WTC11 (cell line): ENCODE data around the gene HOXC5. TPM values are rescaled to one million over a fixed set of nuclear protein-coding genes. Genes with fewer than 3 reads are reported as not detected.

ENCODE experiments used
- ATAC-seq: fragments of 200-7000 bp; cut with Tn5 transposase; 2 replicates; pipeline ENCODE4 v1.10.0; 2021; ENCODE audit warnings: mild to moderate bottlenecking, moderate library complexity
- CTCF ChIA-PET: fragments of 300-600 bp; sonication (Branson Sonifier 250); formaldehyde crosslinking; loops from one replicate; lab custom pipeline; 2021; ENCODE audit warnings: antibody characterized with exemption; lab: Charles Lee
- POLR2A ChIA-PET: fragments of 350-600 bp; sonication (Branson Sonifier 250); formaldehyde crosslinking; loops from one replicate; lab custom pipeline; 2021; ENCODE audit warnings: antibody characterized with exemption; lab: Charles Lee
- DNase-seq: peaks from one replicate; pipeline ENCODE4 v3.0.0; 2021; ENCODE audit warnings: low spot score
- H3K27ac Mint-ChIP-seq: 2 replicates; pipeline ENCODE4 v1.8.0; 2021; ENCODE audit warnings: mixed read lengths
- H3K27me3 Mint-ChIP-seq: 2 replicates; pipeline ENCODE4 v1.8.0; 2021; ENCODE audit warnings: low read depth, mild to moderate bottlenecking, moderate library complexity, mixed read lengths
- H3K36me3 Mint-ChIP-seq: 2 replicates; pipeline ENCODE4 v1.8.0; 2021; ENCODE audit warnings: mixed read lengths
- H3K4me1 Mint-ChIP-seq: 2 replicates; pipeline ENCODE4 v1.8.0; 2022; ENCODE audit warnings: mixed read lengths
- H3K4me3 Mint-ChIP-seq: 2 replicates; pipeline ENCODE4 v1.8.0; 2021; ENCODE audit warnings: mild to moderate bottlenecking, moderate library complexity, mixed read lengths
- H3K9me3 Mint-ChIP-seq: 2 replicates; pipeline ENCODE4 v1.8.0; 2021; ENCODE audit warnings: mixed read lengths
- HMGXB4 ChIP-seq: sonication (generic); formaldehyde crosslinking; IDR thresholded peaks from 2 replicates; pipeline ENCODE4 v1.8.1; 2023; ENCODE audit warnings: mild to moderate bottlenecking, moderate library complexity, missing genetic modification reagents
- MXD4 ChIP-seq: fragments of 250-450 bp; sonication (Bioruptor Pico); IDR thresholded peaks from 2 replicates; pipeline ENCODE4 v1.8.0; 2021; ENCODE audit warnings: mild to moderate bottlenecking, moderate library complexity, borderline replicate concordance
- NFE2L1 ChIP-seq: sonication (generic); formaldehyde crosslinking; IDR thresholded peaks from 2 replicates; pipeline ENCODE4 v1.8.1; 2023; ENCODE audit warnings: missing genetic modification reagents
- SMAD3 ChIP-seq: sonication (generic); formaldehyde crosslinking; IDR thresholded peaks from 2 replicates; pipeline ENCODE4 v1.8.0; 2022; ENCODE audit warnings: missing genetic modification reagents, mild to moderate bottlenecking, borderline replicate concordance
- USF1 ChIP-seq: sonication (generic); formaldehyde crosslinking; IDR thresholded peaks from 2 replicates; pipeline ENCODE4 v1.8.0; 2022; ENCODE audit warnings: mild to moderate bottlenecking, missing genetic modification reagents
- ZNF671 ChIP-seq: fragments of 250-450 bp; sonication (Bioruptor Pico); IDR thresholded peaks from 2 replicates; pipeline ENCODE4 v1.8.0; 2021; ENCODE audit warnings: mild to moderate bottlenecking
- total RNA-seq: library from RNA; stranded (reverse); gene quantifications from 3 replicates; pipeline ENCODE4 v1.2.3, GENCODE V29; 2021
- TF ChIP-seq, protein P1 (sequence below): fragments of 250-450 bp; sonication (Bioruptor Pico); IDR thresholded peaks from 2 replicates; pipeline ENCODE4 v1.9.0; 2021; ENCODE audit warnings: mild to moderate bottlenecking, borderline replicate concordance
- TF ChIP-seq, protein P2 (sequence below): sonication (generic); formaldehyde crosslinking; IDR thresholded peaks from 2 replicates; pipeline ENCODE4 v1.8.0; 2023; ENCODE audit warnings: missing genetic modification reagents
- TF ChIP-seq, protein P3 (sequence below): fragments of 250-450 bp; sonication (Bioruptor Pico); IDR thresholded peaks from 2 replicates; pipeline ENCODE4 v1.8.0; 2021; ENCODE audit warnings: mild to moderate bottlenecking
- TF ChIP-seq, protein P4 (sequence below): sonication (generic); formaldehyde crosslinking; IDR thresholded peaks from 2 replicates; pipeline ENCODE4 v1.8.1; 2023; ENCODE audit warnings: mild to moderate bottlenecking, missing genetic modification reagents, moderate library complexity
- TF ChIP-seq, protein P5 (sequence below): fragments of 250-450 bp; sonication (Bioruptor Pico); conservative IDR thresholded peaks from 2 replicates; pipeline ENCODE4 v1.9.0; 2021; ENCODE audit warnings: mild to moderate bottlenecking
- TF ChIP-seq, protein P6 (sequence below): sonication (generic); formaldehyde crosslinking; IDR thresholded peaks from 2 replicates; pipeline ENCODE4 v1.8.0; 2022; ENCODE audit warnings: mild to moderate bottlenecking, missing genetic modification reagents

The HOXC5 gene
- total RNA-seq, 1 experiment from 2014 or later: not detected

GRCh38 chr12:54053003-54053750, 20.3 kb downstream of the HOXC5 start (continued):
- TF ChIP-seq, protein P1, sequence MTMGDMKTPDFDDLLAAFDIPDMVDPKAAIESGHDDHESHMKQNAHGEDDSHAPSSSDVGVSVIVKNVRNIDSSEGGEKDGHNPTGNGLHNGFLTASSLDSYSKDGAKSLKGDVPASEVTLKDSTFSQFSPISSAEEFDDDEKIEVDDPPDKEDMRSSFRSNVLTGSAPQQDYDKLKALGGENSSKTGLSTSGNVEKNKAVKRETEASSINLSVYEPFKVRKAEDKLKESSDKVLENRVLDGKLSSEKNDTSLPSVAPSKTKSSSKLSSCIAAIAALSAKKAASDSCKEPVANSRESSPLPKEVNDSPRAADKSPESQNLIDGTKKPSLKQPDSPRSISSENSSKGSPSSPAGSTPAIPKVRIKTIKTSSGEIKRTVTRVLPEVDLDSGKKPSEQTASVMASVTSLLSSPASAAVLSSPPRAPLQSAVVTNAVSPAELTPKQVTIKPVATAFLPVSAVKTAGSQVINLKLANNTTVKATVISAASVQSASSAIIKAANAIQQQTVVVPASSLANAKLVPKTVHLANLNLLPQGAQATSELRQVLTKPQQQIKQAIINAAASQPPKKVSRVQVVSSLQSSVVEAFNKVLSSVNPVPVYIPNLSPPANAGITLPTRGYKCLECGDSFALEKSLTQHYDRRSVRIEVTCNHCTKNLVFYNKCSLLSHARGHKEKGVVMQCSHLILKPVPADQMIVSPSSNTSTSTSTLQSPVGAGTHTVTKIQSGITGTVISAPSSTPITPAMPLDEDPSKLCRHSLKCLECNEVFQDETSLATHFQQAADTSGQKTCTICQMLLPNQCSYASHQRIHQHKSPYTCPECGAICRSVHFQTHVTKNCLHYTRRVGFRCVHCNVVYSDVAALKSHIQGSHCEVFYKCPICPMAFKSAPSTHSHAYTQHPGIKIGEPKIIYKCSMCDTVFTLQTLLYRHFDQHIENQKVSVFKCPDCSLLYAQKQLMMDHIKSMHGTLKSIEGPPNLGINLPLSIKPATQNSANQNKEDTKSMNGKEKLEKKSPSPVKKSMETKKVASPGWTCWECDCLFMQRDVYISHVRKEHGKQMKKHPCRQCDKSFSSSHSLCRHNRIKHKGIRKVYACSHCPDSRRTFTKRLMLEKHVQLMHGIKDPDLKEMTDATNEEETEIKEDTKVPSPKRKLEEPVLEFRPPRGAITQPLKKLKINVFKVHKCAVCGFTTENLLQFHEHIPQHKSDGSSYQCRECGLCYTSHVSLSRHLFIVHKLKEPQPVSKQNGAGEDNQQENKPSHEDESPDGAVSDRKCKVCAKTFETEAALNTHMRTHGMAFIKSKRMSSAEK: no peak
- TF ChIP-seq SMAD3 (CRISPR knock-in tag): no peak
- no peak for TF ChIP-seq MXD4 (CRISPR knock-in tag)
- TF ChIP-seq NFE2L1 (CRISPR knock-in tag): no peak
- TF ChIP-seq, protein P2, sequence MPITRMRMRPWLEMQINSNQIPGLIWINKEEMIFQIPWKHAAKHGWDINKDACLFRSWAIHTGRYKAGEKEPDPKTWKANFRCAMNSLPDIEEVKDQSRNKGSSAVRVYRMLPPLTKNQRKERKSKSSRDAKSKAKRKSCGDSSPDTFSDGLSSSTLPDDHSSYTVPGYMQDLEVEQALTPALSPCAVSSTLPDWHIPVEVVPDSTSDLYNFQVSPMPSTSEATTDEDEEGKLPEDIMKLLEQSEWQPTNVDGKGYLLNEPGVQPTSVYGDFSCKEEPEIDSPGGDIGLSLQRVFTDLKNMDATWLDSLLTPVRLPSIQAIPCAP (CRISPR knock-in tag): no peak
- TF ChIP-seq, protein P3, sequence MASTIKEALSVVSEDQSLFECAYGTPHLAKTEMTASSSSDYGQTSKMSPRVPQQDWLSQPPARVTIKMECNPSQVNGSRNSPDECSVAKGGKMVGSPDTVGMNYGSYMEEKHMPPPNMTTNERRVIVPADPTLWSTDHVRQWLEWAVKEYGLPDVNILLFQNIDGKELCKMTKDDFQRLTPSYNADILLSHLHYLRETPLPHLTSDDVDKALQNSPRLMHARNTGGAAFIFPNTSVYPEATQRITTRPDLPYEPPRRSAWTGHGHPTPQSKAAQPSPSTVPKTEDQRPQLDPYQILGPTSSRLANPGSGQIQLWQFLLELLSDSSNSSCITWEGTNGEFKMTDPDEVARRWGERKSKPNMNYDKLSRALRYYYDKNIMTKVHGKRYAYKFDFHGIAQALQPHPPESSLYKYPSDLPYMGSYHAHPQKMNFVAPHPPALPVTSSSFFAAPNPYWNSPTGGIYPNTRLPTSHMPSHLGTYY (CRISPR knock-in tag): no peak
- no peak for TF ChIP-seq HMGXB4 (CRISPR knock-in tag)

DNA sequence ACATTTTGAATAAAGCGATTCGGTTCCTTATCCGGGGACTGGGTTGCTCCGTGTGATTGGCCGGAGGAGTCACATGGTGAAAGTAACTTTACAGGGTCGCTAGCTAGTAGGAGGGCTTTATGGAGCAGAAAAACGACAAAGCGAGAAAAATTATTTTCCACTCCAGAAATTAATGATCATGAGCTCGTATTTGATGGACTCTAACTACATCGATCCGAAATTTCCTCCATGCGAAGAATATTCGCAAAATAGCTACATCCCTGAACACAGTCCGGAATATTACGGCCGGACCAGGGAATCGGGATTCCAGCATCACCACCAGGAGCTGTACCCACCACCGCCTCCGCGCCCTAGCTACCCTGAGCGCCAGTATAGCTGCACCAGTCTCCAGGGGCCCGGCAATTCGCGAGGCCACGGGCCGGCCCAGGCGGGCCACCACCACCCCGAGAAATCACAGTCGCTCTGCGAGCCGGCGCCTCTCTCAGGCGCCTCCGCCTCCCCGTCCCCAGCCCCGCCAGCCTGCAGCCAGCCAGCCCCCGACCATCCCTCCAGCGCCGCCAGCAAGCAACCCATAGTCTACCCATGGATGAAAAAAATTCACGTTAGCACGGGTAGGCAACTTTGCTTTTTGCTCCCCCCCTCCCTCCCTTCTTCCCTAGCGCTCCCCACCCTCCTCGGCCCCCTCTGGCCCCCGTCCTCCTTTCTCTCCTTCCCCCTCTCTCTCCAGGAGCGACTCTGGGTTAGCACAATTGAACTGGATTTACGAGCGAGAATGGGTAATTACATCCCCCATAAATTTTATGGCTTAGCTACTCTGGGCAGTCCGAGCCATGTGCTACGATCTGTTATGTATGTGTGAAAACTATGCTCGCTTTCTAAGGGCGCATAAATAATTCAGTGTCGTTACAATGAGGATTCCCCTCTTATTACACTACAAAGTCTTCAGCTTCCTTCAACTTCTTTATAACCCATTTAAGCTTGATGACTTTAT, 21.2 kb downstream of the HOXC5 start, which contains the start of gene HOXC4:
Gene HOXC4 (plus strand): TSS at position 85 of the 991 bp plus-strand sequence. CDS start 88 bp downstream, at position 173.
- Mint-ChIP-seq H3K27ac (no peak within 1 kb of the TSS), H3K4me3 (peak within 1 kb of the TSS; percentile 64), H3K36me3 (no peaks in the 10 kb centered on the region), H3K9me3 (no peaks in the 10 kb centered on the region), H3K4me1 (peaks cover 63% of the 10 kb centered on the region), H3K27me3 (peaks cover 100% of the 10 kb centered on the region)
- DNase-seq (peak; percentile 38), ATAC-seq (peak; percentile 29)
- POLR2A ChIA-PET: interaction anchor here (0.6 to 1.1 kb wide), 5 partner anchors 21 to 62 kb away, joined by 3 to 5 read pairs (median 3); no protein-coding TSS in a partner anchor
- CTCF ChIA-PET: interaction anchor here (0.5 to 3.0 kb wide), 12 partner anchors 20 to 297 kb away, joined by 3 to 24 read pairs (median 6); partner anchors contain the start of genes HOXC5 and SMUG1
- TF ChIP-seq, protein P4, sequence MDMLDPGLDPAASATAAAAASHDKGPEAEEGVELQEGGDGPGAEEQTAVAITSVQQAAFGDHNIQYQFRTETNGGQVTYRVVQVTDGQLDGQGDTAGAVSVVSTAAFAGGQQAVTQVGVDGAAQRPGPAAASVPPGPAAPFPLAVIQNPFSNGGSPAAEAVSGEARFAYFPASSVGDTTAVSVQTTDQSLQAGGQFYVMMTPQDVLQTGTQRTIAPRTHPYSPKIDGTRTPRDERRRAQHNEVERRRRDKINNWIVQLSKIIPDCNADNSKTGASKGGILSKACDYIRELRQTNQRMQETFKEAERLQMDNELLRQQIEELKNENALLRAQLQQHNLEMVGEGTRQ (CRISPR knock-in tag): peak; percentile 68
- no peak for TF ChIP-seq ZNF671
- peak; percentile 48; the same call in 1 of the 2 replicates for TF ChIP-seq USF1 (CRISPR knock-in tag)
- TF ChIP-seq, protein P5, sequence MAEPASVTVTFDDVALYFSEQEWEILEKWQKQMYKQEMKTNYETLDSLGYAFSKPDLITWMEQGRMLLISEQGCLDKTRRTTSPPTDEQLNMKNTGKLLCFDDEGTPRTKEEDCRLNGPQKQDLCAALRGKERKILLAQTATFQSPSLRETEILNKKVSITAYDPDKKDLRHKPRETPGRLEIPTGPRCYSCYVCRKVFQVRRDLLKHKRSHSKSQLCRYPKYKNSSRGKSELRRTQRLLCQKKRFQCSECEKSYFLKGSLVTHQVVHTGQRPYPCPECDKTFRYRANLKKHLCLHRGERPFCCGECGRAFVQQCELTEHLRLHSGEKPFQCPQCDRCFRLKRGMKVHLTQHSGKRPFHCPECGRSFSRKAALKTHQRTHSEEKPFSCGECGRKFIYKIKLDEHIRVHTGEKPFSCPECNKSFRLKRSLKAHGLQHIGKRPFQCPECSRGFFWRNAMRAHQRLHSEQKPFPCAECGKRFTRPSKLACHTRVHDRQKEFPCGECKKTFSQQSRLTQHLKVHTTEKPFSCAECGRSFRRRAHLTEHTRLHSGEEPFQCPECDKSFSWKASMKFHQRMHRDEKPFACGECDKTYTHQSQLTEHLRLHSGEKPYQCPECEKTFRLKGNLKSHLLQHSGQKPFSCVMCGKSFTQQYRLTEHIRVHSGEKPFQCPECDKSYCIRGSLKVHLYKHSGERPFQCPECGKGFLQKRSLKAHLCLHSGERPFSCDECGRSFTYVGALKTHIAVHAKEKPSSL (CRISPR knock-in tag): no peak
- TF ChIP-seq, protein P6, sequence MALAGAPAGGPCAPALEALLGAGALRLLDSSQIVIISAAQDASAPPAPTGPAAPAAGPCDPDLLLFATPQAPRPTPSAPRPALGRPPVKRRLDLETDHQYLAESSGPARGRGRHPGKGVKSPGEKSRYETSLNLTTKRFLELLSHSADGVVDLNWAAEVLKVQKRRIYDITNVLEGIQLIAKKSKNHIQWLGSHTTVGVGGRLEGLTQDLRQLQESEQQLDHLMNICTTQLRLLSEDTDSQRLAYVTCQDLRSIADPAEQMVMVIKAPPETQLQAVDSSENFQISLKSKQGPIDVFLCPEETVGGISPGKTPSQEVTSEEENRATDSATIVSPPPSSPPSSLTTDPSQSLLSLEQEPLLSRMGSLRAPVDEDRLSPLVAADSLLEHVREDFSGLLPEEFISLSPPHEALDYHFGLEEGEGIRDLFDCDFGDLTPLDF (CRISPR knock-in tag): no peak
